RWPE2 (cell line): Measurements from ENCODE around the gene FHIT.

Experiments
- ATAC-seq: fragments of 200-7000 bp; cut with Tn5 transposase; 3 replicates; pipeline ENCODE4 v1.9.1; 2021; ENCODE audit warnings: low read depth
- DNase-seq: peaks from one replicate; pipeline ENCODE4 v3.0.0-alpha.2; 2020; ENCODE audit warnings: low spot score
- H3K27ac ChIP-seq: fragments of 450-650 bp; 2 replicates; pipeline ENCODE4 v1.5.1; 2017; ENCODE audit warnings: mild to moderate bottlenecking; ENCODE audit not compliant: poor library complexity, severe bottlenecking
- H3K27me3 ChIP-seq: fragments of 250-450 bp; sonication (Bioruptor Pico); 2 replicates; pipeline ENCODE4 v1.5.1; 2021; ENCODE audit warnings: mild to moderate bottlenecking, moderate library complexity; ENCODE audit not compliant: insufficient read depth, poor library complexity, severe bottlenecking
- H3K36me3 ChIP-seq: fragments of 250-450 bp; sonication (Bioruptor Pico); 2 replicates; pipeline ENCODE4 v1.5.1; 2020; ENCODE audit warnings: low read depth, mild to moderate bottlenecking, moderate library complexity
- H3K4me1 ChIP-seq: fragments of 250-450 bp; sonication (Bioruptor Pico); 2 replicates; pipeline ENCODE4 v1.5.1; 2021; ENCODE audit warnings: mild to moderate bottlenecking, moderate library complexity; ENCODE audit not compliant: insufficient read depth, poor library complexity, severe bottlenecking
- H3K4me3 ChIP-seq: fragments of 250-450 bp; sonication (Bioruptor Pico); 2 replicates; pipeline ENCODE4 v1.5.1; 2021; ENCODE audit warnings: mild to moderate bottlenecking, moderate library complexity; ENCODE audit not compliant: severe bottlenecking
- H3K9me3 ChIP-seq: fragments of 250-450 bp; sonication (Bioruptor Pico); 2 replicates; pipeline ENCODE4 v1.5.1; 2021; ENCODE audit warnings: mild to moderate bottlenecking, moderate library complexity; ENCODE audit not compliant: severe bottlenecking
- TF ChIP-seq, protein P1 (sequence below): fragments of 450-650 bp; IDR thresholded peaks from one replicate; pipeline ENCODE4 v1.5.1; 2017; ENCODE audit warnings: mild to moderate bottlenecking, moderate library complexity; ENCODE audit not compliant: poor library complexity, severe bottlenecking

Gene FHIT

DNA sequence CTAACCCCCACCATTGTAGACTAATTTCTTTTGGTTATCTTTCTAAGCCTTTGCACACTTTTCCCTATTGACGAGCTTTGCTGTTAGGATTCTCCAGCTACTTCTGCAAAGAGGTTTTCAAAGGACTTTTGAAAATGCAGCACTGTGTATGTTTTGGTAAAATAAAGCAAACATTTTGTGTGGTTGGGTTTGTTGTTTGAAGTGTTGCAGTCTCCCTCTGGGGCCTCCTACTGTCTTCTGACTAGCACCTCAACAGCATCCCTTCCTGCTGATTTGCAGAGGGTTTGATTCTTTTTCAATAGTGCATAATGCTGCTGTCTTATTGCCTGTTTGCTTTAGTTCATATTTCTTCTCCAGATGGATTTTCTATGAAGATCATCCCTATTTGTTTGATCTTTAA is 1426.4 kb downstream of the FHIT start:
- Histone ChIP-seq H3K9me3 (no peaks in the 10 kb centered on the region), H3K36me3 (no peaks in the 10 kb centered on the region), H3K4me1 (no peaks in the 10 kb centered on the region), H3K27ac (no peak overlapping the region), H3K27me3 (no peaks in the 10 kb centered on the region), H3K4me3 (no peak overlapping the region)
- TF ChIP-seq, protein P1, sequence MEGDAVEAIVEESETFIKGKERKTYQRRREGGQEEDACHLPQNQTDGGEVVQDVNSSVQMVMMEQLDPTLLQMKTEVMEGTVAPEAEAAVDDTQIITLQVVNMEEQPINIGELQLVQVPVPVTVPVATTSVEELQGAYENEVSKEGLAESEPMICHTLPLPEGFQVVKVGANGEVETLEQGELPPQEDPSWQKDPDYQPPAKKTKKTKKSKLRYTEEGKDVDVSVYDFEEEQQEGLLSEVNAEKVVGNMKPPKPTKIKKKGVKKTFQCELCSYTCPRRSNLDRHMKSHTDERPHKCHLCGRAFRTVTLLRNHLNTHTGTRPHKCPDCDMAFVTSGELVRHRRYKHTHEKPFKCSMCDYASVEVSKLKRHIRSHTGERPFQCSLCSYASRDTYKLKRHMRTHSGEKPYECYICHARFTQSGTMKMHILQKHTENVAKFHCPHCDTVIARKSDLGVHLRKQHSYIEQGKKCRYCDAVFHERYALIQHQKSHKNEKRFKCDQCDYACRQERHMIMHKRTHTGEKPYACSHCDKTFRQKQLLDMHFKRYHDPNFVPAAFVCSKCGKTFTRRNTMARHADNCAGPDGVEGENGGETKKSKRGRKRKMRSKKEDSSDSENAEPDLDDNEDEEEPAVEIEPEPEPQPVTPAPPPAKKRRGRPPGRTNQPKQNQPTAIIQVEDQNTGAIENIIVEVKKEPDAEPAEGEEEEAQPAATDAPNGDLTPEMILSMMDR, result no peak
- ATAC-seq, result no peak
- no peak for DNase-seq

DNA sequence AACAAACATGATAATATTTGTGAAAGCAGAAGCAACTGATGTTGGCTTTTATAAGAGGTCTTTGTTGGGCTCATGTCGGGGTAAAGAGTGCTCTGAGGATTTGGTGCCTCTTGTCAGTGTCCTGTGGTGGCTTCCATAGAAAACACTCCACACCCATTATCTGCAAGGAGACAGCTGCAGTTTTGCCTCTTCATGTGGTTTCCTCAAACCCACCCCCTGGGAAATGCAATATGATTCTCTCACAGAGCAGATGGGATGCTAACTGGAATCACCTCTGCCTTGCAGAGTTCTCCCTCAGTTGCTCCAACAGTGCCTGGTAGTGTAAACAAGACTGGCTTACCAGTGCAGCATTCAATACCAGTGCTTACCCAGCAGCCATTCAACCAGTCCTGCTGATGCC is 1430.0 kb downstream of the FHIT start:
- Histone ChIP-seq H3K27ac (no peak overlapping the region), H3K9me3 (no peaks in the 10 kb centered on the region), H3K27me3 (no peaks in the 10 kb centered on the region), H3K4me1 (peaks cover 16% of the 10 kb centered on the region), H3K36me3 (no peaks in the 10 kb centered on the region), H3K4me3 (no peak overlapping the region)
- no peak for DNase-seq
- TF ChIP-seq, protein P1, result no peak
- no peak for ATAC-seq

DNA sequence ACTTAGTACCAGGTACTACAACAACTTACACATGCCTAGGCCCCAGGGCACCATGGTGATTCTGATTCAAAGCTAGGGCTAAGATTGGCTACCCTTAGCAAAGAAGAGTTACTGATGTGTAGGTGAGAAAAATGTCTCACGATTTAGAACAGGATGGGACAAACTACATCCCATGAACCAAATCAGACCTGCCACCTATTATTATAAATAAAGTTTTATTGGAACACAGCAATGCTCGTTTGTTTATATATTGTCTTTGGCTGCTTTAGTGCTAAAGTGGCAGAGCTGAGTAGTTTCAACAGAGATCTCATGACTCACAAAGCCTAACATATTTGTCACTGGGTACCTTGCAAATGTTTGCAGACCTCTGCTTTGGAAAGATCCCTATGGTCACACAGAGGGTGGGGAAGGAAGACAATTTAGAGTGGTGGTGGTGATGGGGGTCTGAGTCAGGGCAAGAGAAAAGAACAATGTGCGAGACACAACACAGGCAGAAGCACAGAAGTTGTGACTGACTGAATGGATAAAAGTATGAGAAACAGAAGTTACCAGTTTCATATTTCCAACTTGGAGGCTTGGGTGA is 1430.8 kb downstream of the FHIT start:
- no peaks in the 10 kb centered on the region for H3K36me3 ChIP-seq
- no peaks in the 10 kb centered on the region for H3K27me3 ChIP-seq
- TF ChIP-seq, protein P1, result no peak
- peaks cover 16% of the 10 kb centered on the region for H3K4me1 ChIP-seq
- H3K27ac ChIP-seq, result no peak overlapping the region
- no peaks in the 10 kb centered on the region for H3K9me3 ChIP-seq
- H3K4me3 ChIP-seq, result no peak overlapping the region
- peak; percentile 26; the same call in 1 of the 3 replicates for ATAC-seq
- no peak for DNase-seq

DNA sequence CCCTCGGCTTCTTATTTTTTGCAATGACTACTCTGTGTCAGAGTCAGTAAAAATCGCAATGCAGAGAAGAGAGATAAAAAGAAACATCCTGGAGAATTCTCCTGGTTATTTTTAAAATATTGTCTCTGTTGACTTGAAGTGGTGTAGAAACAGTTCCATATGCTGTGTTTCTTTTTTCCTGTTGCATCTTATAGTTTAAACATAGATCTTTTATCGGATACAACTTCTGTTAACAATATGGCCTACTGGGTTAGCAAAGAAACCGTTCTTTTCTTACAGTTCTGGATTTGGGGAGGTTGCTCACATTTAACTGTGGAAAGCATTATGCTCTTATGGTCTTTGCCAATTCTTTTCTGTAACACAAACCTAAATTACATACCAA is 1432.3 kb downstream of the FHIT start:
- Histone ChIP-seq H3K4me3 (no peak overlapping the region), H3K27ac (peak overlapping the region; percentile 68), H3K36me3 (no peaks in the 10 kb centered on the region), H3K4me1 (peaks cover 16% of the 10 kb centered on the region), H3K27me3 (no peaks in the 10 kb centered on the region), H3K9me3 (no peaks in the 10 kb centered on the region)
- no peak for DNase-seq
- ATAC-seq, result no peak
- TF ChIP-seq, protein P1, result no peak
